IMR-90 (cell line): ENCODE data around the gene C3orf52. TPM values are rescaled to one million over a fixed set of nuclear protein-coding genes. Genes with fewer than 3 reads are reported as not detected.

ENCODE experiments used
- ATAC-seq: fragments of 200-7000 bp; cut with Tn5 transposase; 2 replicates; pipeline ENCODE4 v1.9.1; 2020; ENCODE audit warnings: low read depth, mild to moderate bottlenecking, moderate library complexity
- BruUV-seq: library from RNA; stranded (reverse); fragments of 400-500 nt; replicated peaks from 2 replicates; lab custom pipeline; 2021; lab: Mats Ljungman, UMichigan
- CTCF ChIA-PET: fragments of 300-600 bp; formaldehyde crosslinking; extraction: SDS; loops from one replicate; lab custom pipeline; 2021; ENCODE audit warnings: antibody characterized with exemption; lab: Yijun Ruan, JAX
- POLR2A ChIA-PET: fragments of 300-600 bp; sonication (Branson Sonifier 250); formaldehyde crosslinking; loops from one replicate; lab custom pipeline; 2022; ENCODE audit warnings: antibody characterized with exemption; ENCODE audit not compliant: unreplicated experiment; lab: Charles Lee
- DNase-seq: peaks from one replicate; pipeline ENCODE4 v3.0.0; 2013
- H2AFZ ChIP-seq: replicated peaks from 2 replicates; pipeline ENCODE3; 2013; ENCODE audit warnings: low read length, mild to moderate bottlenecking; ENCODE audit not compliant: poor library complexity
- H2AK5ac ChIP-seq: 2 replicates; pipeline ENCODE4 v1.6.1; 2013; ENCODE audit warnings: low read depth, low read length, inconsistent platforms
- H2AK9ac ChIP-seq: replicated peaks from 2 replicates; pipeline ENCODE3; 2013; ENCODE audit warnings: mild to moderate bottlenecking, low read depth, low read length, moderate library complexity; ENCODE audit not compliant: poor library complexity
- H2BK120ac ChIP-seq: 2 replicates; pipeline ENCODE4 v1.6.1; 2013; ENCODE audit warnings: low read depth, low read length, inconsistent platforms
- H2BK15ac ChIP-seq: 3 replicates; pipeline ENCODE4 v1.6.1; 2013; ENCODE audit warnings: low read depth, low read length, inconsistent platforms
- H2BK20ac ChIP-seq: 2 replicates; pipeline ENCODE4 v1.6.1; 2013; ENCODE audit warnings: low read depth, mild to moderate bottlenecking, inconsistent platforms, low read length, moderate library complexity
- H2BK5ac ChIP-seq: 2 replicates; pipeline ENCODE4 v1.6.1; 2013; ENCODE audit warnings: mild to moderate bottlenecking, low read depth, low read length, inconsistent platforms; ENCODE audit not compliant: poor library complexity, severe bottlenecking
- H3K14ac ChIP-seq: replicated peaks from 2 replicates; pipeline ENCODE4 v1.6.1; 2013; ENCODE audit warnings: low read depth, low read length, inconsistent platforms
- H3K18ac ChIP-seq: 2 replicates; pipeline ENCODE4 v1.6.1; 2013; ENCODE audit warnings: low read depth, low read length, control low read depth
- H3K23ac ChIP-seq: 2 replicates; pipeline ENCODE4 v1.6.1; 2013; ENCODE audit warnings: low read depth, low read length, inconsistent platforms
- H3K27ac ChIP-seq: 2 replicates; pipeline ENCODE4 v1.5.1; 2013; ENCODE audit warnings: mild to moderate bottlenecking, control low read depth, low read length; ENCODE audit not compliant: insufficient read depth
- H3K27me3 ChIP-seq: 2 replicates; pipeline ENCODE4 v1.6.1; 2013; ENCODE audit warnings: low read length; ENCODE audit not compliant: control insufficient read depth, insufficient read depth
- H3K36me3 ChIP-seq: 2 replicates; pipeline ENCODE4 v1.6.1; 2013; ENCODE audit warnings: low read length, mixed read lengths; ENCODE audit not compliant: control insufficient read depth, insufficient read depth
- H3K4ac ChIP-seq: 2 replicates; pipeline ENCODE4 v1.6.1; 2013; ENCODE audit warnings: low read depth, low read length, inconsistent platforms
- H3K4me1 ChIP-seq: 2 replicates; pipeline ENCODE4 v1.6.1; 2013; ENCODE audit warnings: low read length, mixed read lengths; ENCODE audit not compliant: control insufficient read depth, insufficient read depth
- H3K4me2 ChIP-seq: 2 replicates; pipeline ENCODE4 v1.6.1; 2013; ENCODE audit warnings: low read depth, mild to moderate bottlenecking, control low read depth, low read length, moderate library complexity
- H3K4me3 ChIP-seq: 2 replicates; pipeline ENCODE4 v1.5.1; 2013; ENCODE audit warnings: low read depth, mild to moderate bottlenecking, control low read depth, low read length, moderate library complexity; ENCODE audit not compliant: insufficient read depth
- H3K56ac ChIP-seq: 2 replicates; pipeline ENCODE4 v1.6.1; 2013; ENCODE audit warnings: low read length, inconsistent platforms; ENCODE audit not compliant: insufficient read depth; ENCODE audit errors: extremely low read depth
- H3K79me1 ChIP-seq, 2 experiments: 2 replicates each; pipeline ENCODE4 v1.6.1; 2013; ENCODE audit warnings: low read length in 2 of 2, inconsistent platforms in 1 of 2, low read depth in 1 of 2
- H3K9ac ChIP-seq: 2 replicates; pipeline ENCODE4 v1.6.1; 2013; ENCODE audit warnings: low read depth, low read length, control low read depth
- H3K9me1 ChIP-seq: 2 replicates; pipeline ENCODE4 v1.6.1; 2013; ENCODE audit warnings: low read length, inconsistent platforms; ENCODE audit not compliant: insufficient read depth
- H3K9me3 ChIP-seq: 2 replicates; pipeline ENCODE4 v1.6.1; 2013; ENCODE audit warnings: low read length; ENCODE audit not compliant: control insufficient read depth, insufficient read depth
- H4K20me1 ChIP-seq: 2 replicates; pipeline ENCODE4 v1.6.1; 2013; ENCODE audit warnings: low read length, inconsistent platforms; ENCODE audit not compliant: insufficient read depth
- H4K5ac ChIP-seq: 2 replicates; pipeline ENCODE4 v1.6.1; 2013; ENCODE audit warnings: mild to moderate bottlenecking, low read depth, low read length, control low read depth
- H4K8ac ChIP-seq, 2 experiments: 2 replicates each; pipeline ENCODE4 v1.6.1; 2013; ENCODE audit warnings: low read depth in 2 of 2, low read length in 2 of 2, control low read depth in 1 of 2, inconsistent platforms in 1 of 2
- H4K91ac ChIP-seq: 2 replicates; pipeline ENCODE4 v1.6.1; 2013; ENCODE audit warnings: low read depth, low read length, inconsistent platforms; ENCODE audit not compliant: insufficient read depth
- BHLHE40 ChIP-seq: fragments of 150-350 bp; IDR thresholded peaks from 2 replicates; pipeline ENCODE4 v1.6.1; 2016; ENCODE audit warnings: mild to moderate bottlenecking, low read depth, low read length
- CEBPB ChIP-seq: IDR thresholded peaks from 2 replicates; pipeline ENCODE4 v1.6.1; 2012; ENCODE audit warnings: low read depth, low read length, improper control_type of control experiment
- MAFK ChIP-seq: IDR thresholded peaks from 2 replicates; pipeline ENCODE4 v1.6.1; 2012; ENCODE audit warnings: low read depth, low read length, improper control_type of control experiment
- MAZ ChIP-seq: IDR thresholded peaks from 2 replicates; pipeline ENCODE4 v1.6.1; 2012; ENCODE audit warnings: low read depth, mild to moderate bottlenecking, low read length, improper control_type of control experiment, moderate library complexity, borderline replicate concordance
- MXI1 ChIP-seq: IDR thresholded peaks from 2 replicates; pipeline ENCODE4 v1.6.1; 2012; ENCODE audit warnings: low read depth, mild to moderate bottlenecking, low read length, moderate library complexity, borderline replicate concordance
- NFE2L2 ChIP-seq: fragments of 150-350 bp; IDR thresholded peaks from 2 replicates; pipeline ENCODE4 v1.6.1; 2016; ENCODE audit warnings: low read depth, mild to moderate bottlenecking, low read length
- SMC3 ChIP-seq: fragments of 150-350 bp; IDR thresholded peaks from 2 replicates; pipeline ENCODE4 v1.6.1; 2016; ENCODE audit warnings: low read depth, mild to moderate bottlenecking, antibody characterized with exemption, low read length, moderate library complexity
- WGBS, 2 experiments: methylation state at CpG; one replicate each; pipeline versions ENCODE4 v1.1.5 to v1.1.7; 2013; ENCODE audit warnings: missing lambda C conversion rate in 2 of 2; ENCODE audit not compliant: insufficient read length in 1 of 2; ENCODE audit errors: extremely low coverage in 2 of 2; 5-methylcytosine and 5-hydroxymethylcytosine counted together
- dilution Hi-C: fragments of 300-500 bp; cut with HindIII; formaldehyde crosslinking; loops from one replicate; pipeline ENCODE4 v1.14.3; 2018; ENCODE audit warnings: low sequenced_read_pairs; ENCODE audit not compliant: unreplicated experiment
- in situ Hi-C: fragments of 300-500 bp; cut with MboI; formaldehyde crosslinking; loops from 3 replicates; pipeline ENCODE4 v1.14.3; 2019; ENCODE audit warnings: low sequenced_read_pairs, inconsistent platforms, mixed read lengths
- intact Hi-C: fragments of 100-400 bp; cut with micrococcal nuclease; formaldehyde crosslinking; loops from 2 replicates; pipeline ENCODE4 v1.10.0; 2022
- polyA plus RNA-seq, 3 experiments: library from polyadenylated mRNA; depleted of rRNA; stranded (reverse); fragments of >200 nt; gene quantifications; 2 replicates each; pipeline ENCODE4 v1.2.3, GENCODE V29; 2012; ENCODE audit warnings: low replicate concordance in 1 of 3
- total RNA-seq: library from RNA; depleted of rRNA; stranded (reverse); fragments of >200 nt; gene quantifications from 2 replicates; pipeline ENCODE4 v1.2.3, GENCODE V29; 2012
- TF ChIP-seq, protein P1 (sequence below): fragments of 150-350 bp; IDR thresholded peaks from 2 replicates; pipeline ENCODE4 v1.6.1; 2016; ENCODE audit warnings: low read depth, mild to moderate bottlenecking, low read length, moderate library complexity, borderline replicate concordance

C3orf52 gene
- total and polyA plus RNA-seq, 2 of the 4 experiments (the other 2 are of a cell fraction) = 7.5 to 12.5 TPM

DNA sequence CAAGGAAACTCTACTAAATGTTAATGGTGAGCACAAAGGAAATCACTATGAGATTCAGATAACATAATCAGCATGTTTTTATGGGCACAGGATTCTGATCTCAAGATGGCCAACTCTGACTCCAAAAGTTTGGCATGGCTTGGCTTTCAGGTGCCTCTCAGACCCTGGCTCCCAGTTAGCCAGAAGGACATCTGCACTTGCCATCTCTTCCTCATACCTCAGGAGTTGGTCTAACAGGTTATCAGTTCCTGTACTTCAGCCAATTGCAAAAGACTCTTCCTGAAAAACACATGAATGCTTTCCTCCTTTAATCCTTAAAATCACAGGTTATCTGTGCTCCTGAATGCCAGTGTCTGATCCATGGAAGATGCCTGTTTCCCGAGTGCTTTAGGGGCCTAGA lies 26.7 kb upstream of the C3orf52 start:
- H3K23ac ChIP-seq = no peak overlapping the region
- no peak overlapping the region for H3K4me2 ChIP-seq
- no peak overlapping the region for H3K18ac ChIP-seq
- no peak overlapping the region for H3K9ac ChIP-seq
- DNase-seq = no peak
- no peaks in the 10 kb centered on the region for H3K36me3 ChIP-seq
- no peak for ATAC-seq
- no CpG with 5 or more reads among the region's 1 CpG for WGBS, 2 experiments
- no peak overlapping the region for H2AFZ ChIP-seq
- intact Hi-C loops = no loop called here
- peaks cover 10% of the 10 kb centered on the region for H3K4me1 ChIP-seq
- no peak overlapping the region for H2AK5ac ChIP-seq
- CTCF ChIA-PET = no interaction called here
- TF ChIP-seq MAZ = no peak
- TF ChIP-seq MAFK = no peak
- no peak for TF ChIP-seq NFE2L2
- TF ChIP-seq SMC3 = no peak
- TF ChIP-seq, protein P1, sequence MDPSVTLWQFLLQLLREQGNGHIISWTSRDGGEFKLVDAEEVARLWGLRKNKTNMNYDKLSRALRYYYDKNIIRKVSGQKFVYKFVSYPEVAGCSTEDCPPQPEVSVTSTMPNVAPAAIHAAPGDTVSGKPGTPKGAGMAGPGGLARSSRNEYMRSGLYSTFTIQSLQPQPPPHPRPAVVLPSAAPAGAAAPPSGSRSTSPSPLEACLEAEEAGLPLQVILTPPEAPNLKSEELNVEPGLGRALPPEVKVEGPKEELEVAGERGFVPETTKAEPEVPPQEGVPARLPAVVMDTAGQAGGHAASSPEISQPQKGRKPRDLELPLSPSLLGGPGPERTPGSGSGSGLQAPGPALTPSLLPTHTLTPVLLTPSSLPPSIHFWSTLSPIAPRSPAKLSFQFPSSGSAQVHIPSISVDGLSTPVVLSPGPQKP = no peak
- no peak for TF ChIP-seq BHLHE40
- TF ChIP-seq MXI1 = no peak
- no peak for TF ChIP-seq CEBPB
- no peak overlapping the region for H4K91ac ChIP-seq
- 0 out of 2 replicates have a peak overlapping the region, but pooled peaks have one; percentile 15 for H3K14ac ChIP-seq
- H4K20me1 ChIP-seq = no peaks in the 10 kb centered on the region
- no peak overlapping the region for H3K27ac ChIP-seq
- dilution Hi-C loops = no loop called here
- H4K5ac ChIP-seq = no peak overlapping the region
- no peak overlapping the region for H3K4ac ChIP-seq
- in situ Hi-C loops = no loop called here
- no peak overlapping the region for H2AK9ac ChIP-seq
- no peaks in the 10 kb centered on the region for H3K9me3 ChIP-seq
- no peaks in the 10 kb centered on the region for H3K79me1 ChIP-seq
- H3K4me3 ChIP-seq = no peak overlapping the region
- no peak overlapping the region; the same call in 1 of the 2 replicates for H2BK20ac ChIP-seq
- peaks cover 3% of the 10 kb centered on the region; the same call in 1 of the 2 replicates for H3K9me1 ChIP-seq
- H3K27me3 ChIP-seq = peaks cover 2% of the 10 kb centered on the region; the same call in 1 of the 2 replicates
- H2BK5ac ChIP-seq = no peak overlapping the region
- no peak overlapping the region for H3K56ac ChIP-seq
- POLR2A ChIA-PET = no interaction called here
- no peak overlapping the region for H2BK15ac ChIP-seq
- H2BK120ac ChIP-seq = no peak overlapping the region
- no TSS peak for BruUV-seq
- H4K8ac ChIP-seq = no peak overlapping the region
